ENCODE measurements around the gene C17orf113.

C17orf113 gene

GRCh38 chr17:42072323-42073187 lies 22.2 kb upstream of the C17orf113 start:
- H3K9me3 ChIP-seq (ENCODE audit: control insufficient read depth, insufficient read depth, low read length): no peaks in the 10 kb centered on the region
- peak overlapping the region; percentile 8; the same call in 1 of the 2 replicates for H3K4me2 ChIP-seq (ENCODE audit: low read length)
- no peaks in the 10 kb centered on the region for H3K36me3 ChIP-seq (ENCODE audit: control insufficient read depth, low read length)
- H3F3A ChIP-seq (ENCODE audit: control insufficient read depth, insufficient read depth): no peaks in the 10 kb centered on the region
- no peak overlapping the region for H3K27ac ChIP-seq (ENCODE audit: low read depth, low read length)
- H3K9me2 ChIP-seq (replicated peaks; ENCODE audit: control insufficient read depth, low read length): no peaks in the 10 kb centered on the region
- TF ChIP-seq EZH2phosphoT487 (IDR thresholded peaks at IDR 0.05; ENCODE audit: borderline replicate concordance, low read length): 0 out of 2 replicates have a peak, but pooled peaks have one; percentile 35
- TF ChIP-seq, protein P1, sequence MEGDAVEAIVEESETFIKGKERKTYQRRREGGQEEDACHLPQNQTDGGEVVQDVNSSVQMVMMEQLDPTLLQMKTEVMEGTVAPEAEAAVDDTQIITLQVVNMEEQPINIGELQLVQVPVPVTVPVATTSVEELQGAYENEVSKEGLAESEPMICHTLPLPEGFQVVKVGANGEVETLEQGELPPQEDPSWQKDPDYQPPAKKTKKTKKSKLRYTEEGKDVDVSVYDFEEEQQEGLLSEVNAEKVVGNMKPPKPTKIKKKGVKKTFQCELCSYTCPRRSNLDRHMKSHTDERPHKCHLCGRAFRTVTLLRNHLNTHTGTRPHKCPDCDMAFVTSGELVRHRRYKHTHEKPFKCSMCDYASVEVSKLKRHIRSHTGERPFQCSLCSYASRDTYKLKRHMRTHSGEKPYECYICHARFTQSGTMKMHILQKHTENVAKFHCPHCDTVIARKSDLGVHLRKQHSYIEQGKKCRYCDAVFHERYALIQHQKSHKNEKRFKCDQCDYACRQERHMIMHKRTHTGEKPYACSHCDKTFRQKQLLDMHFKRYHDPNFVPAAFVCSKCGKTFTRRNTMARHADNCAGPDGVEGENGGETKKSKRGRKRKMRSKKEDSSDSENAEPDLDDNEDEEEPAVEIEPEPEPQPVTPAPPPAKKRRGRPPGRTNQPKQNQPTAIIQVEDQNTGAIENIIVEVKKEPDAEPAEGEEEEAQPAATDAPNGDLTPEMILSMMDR (IDR thresholded peaks at IDR 0.05; ENCODE audit: low read depth, low read length, poor library complexity, severe bottlenecking): no peak
- peaks cover 9% of the 10 kb centered on the region; the same call in 1 of the 2 replicates for H3K4me1 ChIP-seq (ENCODE audit: control insufficient read depth, low read length)
- peaks cover 44% of the 10 kb centered on the region for H3K27me3 ChIP-seq (ENCODE audit: control insufficient read depth, low read length)
- no peak overlapping the region for H3K4me3 ChIP-seq (ENCODE audit: low read length)
- H3K79me2 ChIP-seq (ENCODE audit: control insufficient read depth, low read length): no peaks in the 10 kb centered on the region
- H4K20me1 ChIP-seq (ENCODE audit: control insufficient read depth, insufficient read depth, low read depth, low read length): no peaks in the 10 kb centered on the region

GRCh38 chr17:42071810-42072209 lies 21.4 kb upstream of the C17orf113 start:
- Histone ChIP-seq H3K4me2 (ENCODE audit: low read length) (no peak overlapping the region), H3K79me2 (ENCODE audit: control insufficient read depth, low read length) (no peaks in the 10 kb centered on the region), H3K9me3 (ENCODE audit: control insufficient read depth, insufficient read depth, low read length) (no peaks in the 10 kb centered on the region), H3K27ac (ENCODE audit: low read depth, low read length) (no peak overlapping the region), H3K4me3 (ENCODE audit: low read length) (no peak overlapping the region), H3F3A (ENCODE audit: control insufficient read depth, insufficient read depth) (no peaks in the 10 kb centered on the region), H3K36me3 (ENCODE audit: control insufficient read depth, low read length) (no peaks in the 10 kb centered on the region), H3K27me3 (ENCODE audit: control insufficient read depth, low read length) (peaks cover 44% of the 10 kb centered on the region), H3K4me1 (ENCODE audit: control insufficient read depth, low read length) (peaks cover 9% of the 10 kb centered on the region; the same call in 1 of the 2 replicates), H3K9me2 (replicated peaks; ENCODE audit: control insufficient read depth, low read length) (no peaks in the 10 kb centered on the region), H4K20me1 (ENCODE audit: control insufficient read depth, insufficient read depth, low read depth, low read length) (no peaks in the 10 kb centered on the region)
- TF ChIP-seq, protein P1 (IDR thresholded peaks at IDR 0.05; ENCODE audit: low read depth, low read length, poor library complexity, severe bottlenecking): no peak
- no peak for TF ChIP-seq EZH2phosphoT487 (IDR thresholded peaks at IDR 0.05; ENCODE audit: borderline replicate concordance, low read length)

DNA sequence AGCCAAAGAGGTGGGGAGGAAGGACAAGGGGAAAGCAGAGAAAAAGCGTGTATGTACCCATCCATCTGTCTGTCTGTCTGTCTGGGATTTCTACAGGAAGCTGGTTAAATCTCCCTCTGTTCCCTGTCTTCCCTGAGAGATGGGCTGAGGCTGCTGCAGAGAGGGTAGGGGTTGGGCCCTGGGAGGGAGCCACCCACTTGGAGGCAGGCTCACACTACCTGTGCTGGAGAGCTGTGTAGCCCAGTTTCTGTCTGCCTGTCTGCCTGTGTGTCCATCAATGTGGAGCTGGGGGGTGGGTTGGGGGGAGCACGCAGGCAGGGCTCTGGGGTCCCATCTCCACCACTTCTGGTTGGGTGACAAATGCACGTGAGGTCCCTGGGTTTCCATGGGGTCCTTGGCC lies 18.6 kb upstream of the C17orf113 start:
- H3K9me2 ChIP-seq (replicated peaks; ENCODE audit: control insufficient read depth, low read length): no peaks in the 10 kb centered on the region
- H3F3A ChIP-seq (ENCODE audit: control insufficient read depth, insufficient read depth): no peaks in the 10 kb centered on the region
- peaks cover 44% of the 10 kb centered on the region for H3K27me3 ChIP-seq (ENCODE audit: control insufficient read depth, low read length)
- H3K36me3 ChIP-seq (ENCODE audit: control insufficient read depth, low read length): no peaks in the 10 kb centered on the region
- H3K4me2 ChIP-seq (ENCODE audit: low read length): no peak overlapping the region
- H3K79me2 ChIP-seq (ENCODE audit: control insufficient read depth, low read length): no peaks in the 10 kb centered on the region
- H4K20me1 ChIP-seq (ENCODE audit: control insufficient read depth, insufficient read depth, low read depth, low read length): no peaks in the 10 kb centered on the region
- TF ChIP-seq, protein P1 (IDR thresholded peaks at IDR 0.05; ENCODE audit: low read depth, low read length, poor library complexity, severe bottlenecking): no peak
- TF ChIP-seq EZH2phosphoT487 (IDR thresholded peaks at IDR 0.05; ENCODE audit: borderline replicate concordance, low read length): no peak
- no peak overlapping the region for H3K27ac ChIP-seq (ENCODE audit: low read depth, low read length)
- peaks cover 13% of the 10 kb centered on the region for H3K4me1 ChIP-seq (ENCODE audit: control insufficient read depth, low read length)
- no peaks in the 10 kb centered on the region for H3K9me3 ChIP-seq (ENCODE audit: control insufficient read depth, insufficient read depth, low read length)
- H3K4me3 ChIP-seq (ENCODE audit: low read length): no peak overlapping the region

All from DOHH2 (cell line).